A549 (cell line): ENCODE data around the gene IL17B. TPM values are rescaled to one million over a fixed set of nuclear protein-coding genes. Genes with fewer than 3 reads are reported as not detected.

Experiments used
- ATAC-seq, 2 experiments: fragments of 200-7000 bp in 1 of 2; fragments of >200 bp in 1 of 2; cut with Nextera tagmentation in 1 of 2; cut with Tn5 transposase in 1 of 2; 3 replicates each; pipeline versions ENCODE4 v1.8.0 to v1.9.1; 2018 to 2020; ENCODE audit warnings: mild to moderate bottlenecking in 1 of 2, moderate library complexity in 1 of 2
- CTCF ChIA-PET: fragments of 300-600 bp; sonication (Branson Sonifier 250); formaldehyde crosslinking; extraction: SDS; loops from one replicate; lab custom pipeline; 2021; ENCODE audit warnings: antibody characterized with exemption, inconsistent platforms; lab: Yijun Ruan, JAX
- POLR2A ChIA-PET: fragments of 350-600 bp; formaldehyde crosslinking; extraction: SDS; loops from one replicate; lab custom pipeline; 2021; ENCODE audit warnings: antibody characterized with exemption, inconsistent platforms; lab: Yijun Ruan, JAX
- DNase-seq, 2 experiments: peaks; one replicate each; pipeline versions ENCODE4 v3.0.0 to v3.0.0-alpha.2; 2011 to 2016; ENCODE audit warnings: low read depth in 1 of 2, low spot score in 1 of 2
- FAIRE-seq: peaks from 2 replicates; lab custom pipeline; 2011; peaks lifted over from hg19 to GRCh38; lab: Jason Lieb, UNC
- H3K27ac ChIP-seq, 2 experiments: fragments of >200 bp; sonication (Bioruptor Twin); formaldehyde crosslinking; 3 replicates each; pipeline ENCODE4 v1.5.1; 2016 to 2017
- H3K4me1 ChIP-seq: fragments of >200 bp; sonication (Bioruptor Twin); formaldehyde crosslinking; 3 replicates; pipeline ENCODE4 v1.6.1; 2016
- H3K4me2 ChIP-seq: fragments of >200 bp; sonication (Bioruptor Twin); formaldehyde crosslinking; 3 replicates; pipeline ENCODE4 v1.6.1; 2016
- H3K4me3 ChIP-seq: fragments of >200 bp; sonication (Bioruptor Twin); formaldehyde crosslinking; 3 replicates; pipeline ENCODE4 v1.5.1; 2016
- H3K9me3 ChIP-seq: fragments of >200 bp; sonication (Bioruptor Twin); formaldehyde crosslinking; 3 replicates; pipeline ENCODE4 v1.6.1; 2016
- BCL3 ChIP-seq: fragments of >200 bp; sonication (Bioruptor Twin); formaldehyde crosslinking; IDR thresholded peaks from 3 replicates; pipeline ENCODE4 v1.6.1; 2016
- BHLHE40 ChIP-seq: IDR thresholded peaks from 2 replicates; pipeline ENCODE4 v1.6.1; 2012; ENCODE audit warnings: low read depth, low read length, inconsistent platforms
- CBX8 ChIP-seq: fragments of 200-600 bp; sonication (generic); IDR thresholded peaks from 2 replicates; pipeline ENCODE4 v1.6.1; 2016
- CEBPB ChIP-seq, 2 experiments: fragments of >200 bp in 1 of 2; sonication (Bioruptor Twin) in 1 of 2; formaldehyde crosslinking in 1 of 2; IDR thresholded peaks; 2 replicates each; pipeline ENCODE4 v1.6.1; 2012 to 2016
- EHMT2 ChIP-seq: fragments of 200-600 bp; sonication (generic); IDR thresholded peaks from 2 replicates; pipeline ENCODE4 v1.6.1; 2016; ENCODE audit warnings: antibody characterized with exemption, low read depth, mild to moderate bottlenecking, moderate library complexity
- FOSB ChIP-seq: fragments of 250-450 bp; sonication (Bioruptor Pico); IDR thresholded peaks from 2 replicates; pipeline ENCODE4 v1.5.0; 2020; ENCODE audit warnings: mild to moderate bottlenecking, moderate library complexity
- FOSL2 ChIP-seq, 2 experiments: fragments of 450-650 bp in 1 of 2; fragments of >200 bp in 1 of 2; sonication (Bioruptor Twin) in 1 of 2; formaldehyde crosslinking; IDR thresholded peaks; 2 replicates each; pipeline versions ENCODE4 v1.5.0 to v1.6.1; 2016 to 2020; ENCODE audit warnings: mild to moderate bottlenecking in 1 of 2, moderate library complexity in 1 of 2
- HDAC2 ChIP-seq: fragments of 200-600 bp; sonication (generic); IDR thresholded peaks from 2 replicates; pipeline ENCODE4 v1.6.1; 2016
- HEYL ChIP-seq: fragments of 250-450 bp; sonication (Bioruptor Pico); IDR thresholded peaks from 2 replicates; pipeline ENCODE4 v1.8.0; 2021; ENCODE audit warnings: mild to moderate bottlenecking, moderate library complexity
- HMGXB4 ChIP-seq: fragments of 250-450 bp; sonication (Bioruptor Pico); IDR thresholded peaks from 2 replicates; pipeline ENCODE4 v1.5.0; 2021; ENCODE audit warnings: mild to moderate bottlenecking, moderate library complexity, borderline replicate concordance
- KDM5A ChIP-seq: fragments of 200-600 bp; sonication (generic); IDR thresholded peaks from 2 replicates; pipeline ENCODE4 v1.6.1; 2016; ENCODE audit warnings: antibody characterized with exemption, mild to moderate bottlenecking
- MAFK ChIP-seq: fragments of 450-650 bp; IDR thresholded peaks from 2 replicates; pipeline ENCODE4 v1.6.1; 2014; ENCODE audit not compliant: partially characterized antibody
- MAX ChIP-seq: IDR thresholded peaks from 2 replicates; pipeline ENCODE4 v1.6.1; 2012
- MAZ ChIP-seq: fragments of 150-350 bp; IDR thresholded peaks from 2 replicates; pipeline ENCODE4 v1.6.1; 2014; ENCODE audit warnings: antibody characterized with exemption, low read depth, low read length, borderline replicate concordance
- NFE2L2 ChIP-seq: fragments of 150-350 bp; conservative IDR thresholded peaks from 2 replicates; pipeline ENCODE4 v1.6.1; 2014; ENCODE audit warnings: low read length
- PBX3 ChIP-seq: IDR thresholded peaks from 2 replicates; pipeline ENCODE4 v1.6.1; 2012
- PHF8 ChIP-seq: fragments of 200-600 bp; sonication (generic); IDR thresholded peaks from 2 replicates; pipeline ENCODE4 v1.6.1; 2016; ENCODE audit warnings: low read depth, mild to moderate bottlenecking, antibody characterized with exemption, moderate library complexity, borderline replicate concordance
- RAD21 ChIP-seq, 2 experiments: fragments of >200 bp in 1 of 2; sonication (Bioruptor Twin) in 1 of 2; formaldehyde crosslinking in 1 of 2; IDR thresholded peaks in 1 of 2; conservative IDR thresholded peaks in 1 of 2; 2 replicates in 1 of 2; 3 replicates in 1 of 2; pipeline ENCODE4 v1.6.1; 2012 to 2018; ENCODE audit warnings: inconsistent platforms in 1 of 2
- RARB ChIP-seq: fragments of 250-450 bp; sonication (Bioruptor Pico); IDR thresholded peaks from 2 replicates; pipeline ENCODE4 v1.8.0; 2021; ENCODE audit warnings: mild to moderate bottlenecking, moderate library complexity
- REST ChIP-seq: fragments of 200-600 bp; sonication (generic); IDR thresholded peaks from 2 replicates; pipeline ENCODE4 v1.6.1; 2016; ENCODE audit warnings: antibody characterized with exemption, mild to moderate bottlenecking, moderate library complexity
- RFX5 ChIP-seq: fragments of 450-650 bp; IDR thresholded peaks from 2 replicates; pipeline ENCODE4 v1.7.1; 2014; ENCODE audit warnings: antibody characterized with exemption, mild to moderate bottlenecking, moderate library complexity
- SMC3 ChIP-seq: fragments of >200 bp; sonication (Bioruptor Twin); formaldehyde crosslinking; IDR thresholded peaks from 3 replicates; pipeline ENCODE4 v1.6.1; 2018; ENCODE audit warnings: inconsistent platforms
- ZC3H11A ChIP-seq: fragments of 450-650 bp; IDR thresholded peaks from 2 replicates; pipeline ENCODE4 v1.6.1; 2014; ENCODE audit warnings: antibody characterized with exemption, mild to moderate bottlenecking
- ZFP36 ChIP-seq: fragments of 450-650 bp; IDR thresholded peaks from 2 replicates; pipeline ENCODE4 v1.6.1; 2014; ENCODE audit warnings: borderline replicate concordance; ENCODE audit not compliant: partially characterized antibody
- WGBS: methylation state at CpG from one replicate; pipeline ENCODE4 v1.1.6; 2017; ENCODE audit errors: missing lambda C conversion rate; 5-methylcytosine and 5-hydroxymethylcytosine counted together
- polyA plus RNA-seq, 4 experiments: library from polyadenylated mRNA; depleted of rRNA in 3 of 4; stranded (reverse); fragments of >200 nt; fragmentation: RNase III in 1 of 4; extraction: RNeasy Plus Mini Kit Qiagen cat#74134 plus additional on column Dnase treatment in 1 of 4; gene quantifications; 2 replicates in 3 of 4; 3 replicates in 1 of 4; pipeline ENCODE4 v1.2.3, GENCODE V29; 2011 to 2017
- TF ChIP-seq, protein P1 (sequence below): fragments of 450-650 bp; IDR thresholded peaks from 2 replicates; pipeline ENCODE4 v1.6.1; 2014; ENCODE audit warnings: antibody characterized with exemption

The IL17B gene
- polyA plus RNA-seq, 2 of the 4 experiments (the other 2 are of a cell fraction): 0.23 TPM; not detected in 1

DNA sequence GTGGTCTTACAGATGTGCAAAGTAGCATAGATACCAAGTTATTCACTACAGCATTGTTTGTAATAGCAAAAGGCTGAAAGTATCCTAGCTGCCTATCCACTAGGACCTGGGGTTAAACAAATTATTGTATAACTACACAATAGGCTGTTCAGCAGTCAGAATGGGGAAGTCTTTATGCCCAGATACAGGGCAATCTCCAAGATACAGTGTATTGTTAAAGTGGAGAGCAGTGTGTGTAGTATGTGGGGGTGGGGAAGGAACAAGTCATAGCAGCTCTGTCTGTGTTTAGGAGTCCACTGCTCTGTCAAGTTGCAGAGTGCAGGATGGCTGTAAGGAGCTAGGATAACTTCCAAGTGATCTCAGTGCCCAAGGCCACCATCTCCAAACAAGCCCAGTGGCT, 15.7 kb downstream of the IL17B start:
- Histone ChIP-seq H3K4me1 (peaks cover 10% of the 10 kb centered on the region; the same call in 1 of the 3 replicates), H3K4me3 (no peak overlapping the region), H3K27ac (no peak overlapping the region), H3K4me2 (no peak overlapping the region), H3K9me3 (no peaks in the 10 kb centered on the region)
- ATAC-seq (no peak), DNase-seq (no peak), FAIRE-seq (no peak)
- TF ChIP-seq HEYL (CRISPR knock-in tag) (no peak), MAZ (no peak), REST (no peak), HDAC2 (no peak), CBX8 (no peak), RAD21 (conservative IDR thresholded peaks at IDR 0.05 in 1 of 2, IDR thresholded peaks at IDR 0.05 in 1 of 2) (no peak), PHF8 (no peak), CEBPB (IDR thresholded peaks at IDR 0.05) (no peak), FOSL2 (IDR thresholded peaks at IDR 0.05) (no peak), FOSL2 (CRISPR knock-in tag; IDR thresholded peaks at IDR 0.05) (no peak), PBX3 (no peak), EHMT2 (no peak)
- ChIA-PET CTCF (interaction anchor here (1.1 to 44.9 kb wide), 5 partner anchors 7 to 60 kb away, joined by 5 to 1709 read pairs (median 158); partner anchors contain the start of gene IL17B), POLR2A (no interaction called here)

DNA sequence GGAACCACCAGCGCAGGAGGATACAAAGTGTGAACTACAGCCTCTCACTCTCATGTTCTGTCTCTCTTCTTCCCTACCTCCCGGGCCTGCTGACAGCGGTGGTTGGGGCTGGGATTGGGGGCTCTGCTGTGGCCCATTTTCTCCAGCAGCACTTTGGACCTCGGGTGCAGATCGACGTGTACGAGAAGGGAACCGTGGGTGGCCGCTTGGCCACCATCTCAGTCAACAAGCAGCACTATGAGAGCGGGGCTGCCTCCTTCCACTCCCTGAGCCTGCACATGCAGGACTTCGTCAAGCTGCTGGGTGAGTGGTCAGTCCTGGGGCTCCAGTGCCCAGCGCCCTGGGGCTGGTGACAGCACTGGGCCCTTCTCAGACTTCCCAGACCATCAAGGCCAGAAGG, 16.6 kb downstream of the IL17B start:
- Histone ChIP-seq H3K27ac (no peak overlapping the region), H3K4me2 (no peak overlapping the region), H3K4me3 (no peak overlapping the region), H3K4me1 (peaks cover 6% of the 10 kb centered on the region; the same call in 1 of the 3 replicates), H3K9me3 (no peaks in the 10 kb centered on the region)
- CTCF ChIA-PET: interaction anchor here (1.1 to 44.9 kb wide), 4 partner anchors 8 to 61 kb away, joined by 5 to 1709 read pairs (median 86); no protein-coding TSS in a partner anchor
- FAIRE-seq: no peak
- ATAC-seq: no peak
- POLR2A ChIA-PET: no interaction called here
- TF ChIP-seq BCL3 (no peak), SMC3 (no peak), NFE2L2 (no peak), FOSB (no peak), CBX8 (no peak), ZFP36 (no peak), RFX5 (no peak), BHLHE40 (no peak), KDM5A (no peak), HMGXB4 (no peak), MAFK (no peak), CEBPB (IDR thresholded peaks at IDR 0.05) (no peak), MAX (no peak), RAD21 (conservative IDR thresholded peaks at IDR 0.05 in 1 of 2, IDR thresholded peaks at IDR 0.05 in 1 of 2) (no peak), ZC3H11A (no peak), HEYL (CRISPR knock-in tag) (no peak), RARB (CRISPR knock-in tag) (no peak)
- TF ChIP-seq, protein P1, sequence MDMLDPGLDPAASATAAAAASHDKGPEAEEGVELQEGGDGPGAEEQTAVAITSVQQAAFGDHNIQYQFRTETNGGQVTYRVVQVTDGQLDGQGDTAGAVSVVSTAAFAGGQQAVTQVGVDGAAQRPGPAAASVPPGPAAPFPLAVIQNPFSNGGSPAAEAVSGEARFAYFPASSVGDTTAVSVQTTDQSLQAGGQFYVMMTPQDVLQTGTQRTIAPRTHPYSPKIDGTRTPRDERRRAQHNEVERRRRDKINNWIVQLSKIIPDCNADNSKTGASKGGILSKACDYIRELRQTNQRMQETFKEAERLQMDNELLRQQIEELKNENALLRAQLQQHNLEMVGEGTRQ: no peak
- no peak for DNase-seq
- 84% methylated on average over 11 of the region's 12 CpGs for WGBS
